DOHH2 (cell line): ENCODE results near the gene RALGPS2.

Source experiments
- H3F3A ChIP-seq: fragments of 200-600 bp; sonication (generic), shearing (Covaris generic); 2 replicates; pipeline ENCODE4 v1.6.0; 2016; ENCODE audit warnings: antibody characterized with exemption, mild to moderate bottlenecking; ENCODE audit not compliant: control insufficient read depth, insufficient read depth
- H3K27ac ChIP-seq: fragments of 200-600 bp; sonication (generic); 2 replicates; pipeline ENCODE4 v1.5.1; 2014; ENCODE audit warnings: low read depth, mild to moderate bottlenecking, low read length, moderate library complexity
- H3K27me3 ChIP-seq: fragments of 200-600 bp; sonication (generic); 2 replicates; pipeline ENCODE4 v1.6.1; 2014; ENCODE audit warnings: mild to moderate bottlenecking, low read length, mixed read lengths; ENCODE audit not compliant: control insufficient read depth
- H3K36me3 ChIP-seq: fragments of 200-600 bp; sonication (generic); 2 replicates; pipeline ENCODE4 v1.6.1; 2014; ENCODE audit warnings: mild to moderate bottlenecking, low read length, moderate library complexity, mixed read lengths; ENCODE audit not compliant: control insufficient read depth
- H3K4me1 ChIP-seq: fragments of 200-600 bp; sonication (generic); 2 replicates; pipeline ENCODE4 v1.6.1; 2014; ENCODE audit warnings: mild to moderate bottlenecking, low read length, mixed read lengths; ENCODE audit not compliant: control insufficient read depth
- H3K4me2 ChIP-seq: fragments of 200-600 bp; sonication (generic); 2 replicates; pipeline ENCODE4 v1.6.0; 2014; ENCODE audit warnings: mild to moderate bottlenecking, low read length, moderate library complexity
- H3K4me3 ChIP-seq: fragments of 200-600 bp; sonication (generic); 2 replicates; pipeline ENCODE4 v1.5.1; 2014; ENCODE audit warnings: mild to moderate bottlenecking, low read length, mixed read lengths
- H3K79me2 ChIP-seq: fragments of 200-600 bp; sonication (generic); 2 replicates; pipeline ENCODE4 v1.6.1; 2014; ENCODE audit warnings: mild to moderate bottlenecking, low read length, mixed read lengths; ENCODE audit not compliant: control insufficient read depth
- H3K9me2 ChIP-seq: fragments of 200-600 bp; sonication (generic); replicated peaks from 2 replicates; pipeline ENCODE4 v1.6.1; 2014; ENCODE audit warnings: mild to moderate bottlenecking, low read length, mixed read lengths; ENCODE audit not compliant: control insufficient read depth
- H3K9me3 ChIP-seq: fragments of 200-600 bp; sonication (generic); 2 replicates; pipeline ENCODE4 v1.6.1; 2014; ENCODE audit warnings: antibody characterized with exemption, low read length, mixed read lengths; ENCODE audit not compliant: control insufficient read depth, insufficient read depth
- H4K20me1 ChIP-seq: fragments of 200-600 bp; sonication (generic); 2 replicates; pipeline ENCODE4 v1.6.0; 2014; ENCODE audit warnings: low read depth, mild to moderate bottlenecking, antibody characterized with exemption, low read length, moderate library complexity; ENCODE audit not compliant: control insufficient read depth, insufficient read depth
- EZH2phosphoT487 ChIP-seq: fragments of 200-600 bp; sonication (generic); IDR thresholded peaks from 2 replicates; pipeline ENCODE4 v1.6.1; 2017; ENCODE audit warnings: borderline replicate concordance, mild to moderate bottlenecking, antibody characterized with exemption, low read length, moderate library complexity, mixed read lengths
- TF ChIP-seq, protein P1 (sequence below): fragments of 200-600 bp; sonication (generic); IDR thresholded peaks from one replicate; pipeline ENCODE4 v1.5.1; 2014; ENCODE audit warnings: antibody characterized with exemption, mild to moderate bottlenecking, low read depth, low read length; ENCODE audit not compliant: poor library complexity, severe bottlenecking

RALGPS2 gene

DNA sequence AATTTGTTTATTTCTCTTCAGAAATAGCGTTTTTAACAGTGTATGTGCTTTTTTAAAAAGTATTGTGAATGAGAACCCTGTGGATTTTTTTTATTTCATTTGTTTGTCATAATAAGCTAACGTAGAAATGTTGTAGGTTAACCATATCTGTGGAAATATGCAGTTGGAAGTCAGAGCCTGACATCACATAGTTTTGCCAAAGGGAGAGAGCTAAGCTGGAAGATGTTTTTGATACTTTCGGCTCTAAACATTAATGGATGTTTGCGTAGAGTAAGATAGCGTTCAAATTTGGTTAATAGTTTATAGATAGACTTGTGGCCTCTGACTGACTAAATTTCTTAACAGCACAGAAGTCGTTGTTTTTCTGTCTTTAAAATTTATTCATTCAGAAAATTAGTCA is 193.3 kb downstream of the RALGPS2 start:
- peaks cover 9% of the 10 kb centered on the region; the same call in 1 of the 2 replicates for H3K9me3 ChIP-seq

DNA sequence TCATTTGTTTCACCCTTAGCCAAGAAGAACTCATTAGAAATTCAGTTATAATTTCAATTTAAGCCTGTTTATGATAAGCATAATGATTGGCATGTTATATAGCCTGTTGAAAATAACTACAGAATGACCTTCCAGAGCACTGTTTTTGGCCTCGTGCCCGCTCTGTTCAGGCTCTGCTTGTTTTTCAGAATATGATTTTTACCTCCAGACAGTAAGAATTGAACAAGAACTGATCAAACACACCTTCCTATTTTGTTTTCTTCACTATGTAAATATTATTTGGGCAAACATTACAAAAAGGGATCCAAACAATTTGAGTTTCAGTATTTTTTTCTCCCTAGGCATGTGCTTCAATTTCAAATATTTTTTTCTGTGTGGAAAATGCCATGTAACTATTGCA is 193.9 kb downstream of the RALGPS2 start:
- no peaks in the 10 kb centered on the region for H3F3A ChIP-seq
- no peak overlapping the region for H3K4me3 ChIP-seq
- no peaks in the 10 kb centered on the region for H3K4me1 ChIP-seq
- no peaks in the 10 kb centered on the region for H3K79me2 ChIP-seq
- no peaks in the 10 kb centered on the region for H4K20me1 ChIP-seq
- no peaks in the 10 kb centered on the region for H3K27me3 ChIP-seq
- no peak overlapping the region for H3K27ac ChIP-seq
- peaks cover 93% of the 10 kb centered on the region for H3K36me3 ChIP-seq
- H3K9me3 ChIP-seq, result peaks cover 15% of the 10 kb centered on the region; the same call in 1 of the 2 replicates
- H3K9me2 ChIP-seq, result no peaks in the 10 kb centered on the region
- no peak overlapping the region for H3K4me2 ChIP-seq
- TF ChIP-seq EZH2phosphoT487, result no peak
- TF ChIP-seq, protein P1, sequence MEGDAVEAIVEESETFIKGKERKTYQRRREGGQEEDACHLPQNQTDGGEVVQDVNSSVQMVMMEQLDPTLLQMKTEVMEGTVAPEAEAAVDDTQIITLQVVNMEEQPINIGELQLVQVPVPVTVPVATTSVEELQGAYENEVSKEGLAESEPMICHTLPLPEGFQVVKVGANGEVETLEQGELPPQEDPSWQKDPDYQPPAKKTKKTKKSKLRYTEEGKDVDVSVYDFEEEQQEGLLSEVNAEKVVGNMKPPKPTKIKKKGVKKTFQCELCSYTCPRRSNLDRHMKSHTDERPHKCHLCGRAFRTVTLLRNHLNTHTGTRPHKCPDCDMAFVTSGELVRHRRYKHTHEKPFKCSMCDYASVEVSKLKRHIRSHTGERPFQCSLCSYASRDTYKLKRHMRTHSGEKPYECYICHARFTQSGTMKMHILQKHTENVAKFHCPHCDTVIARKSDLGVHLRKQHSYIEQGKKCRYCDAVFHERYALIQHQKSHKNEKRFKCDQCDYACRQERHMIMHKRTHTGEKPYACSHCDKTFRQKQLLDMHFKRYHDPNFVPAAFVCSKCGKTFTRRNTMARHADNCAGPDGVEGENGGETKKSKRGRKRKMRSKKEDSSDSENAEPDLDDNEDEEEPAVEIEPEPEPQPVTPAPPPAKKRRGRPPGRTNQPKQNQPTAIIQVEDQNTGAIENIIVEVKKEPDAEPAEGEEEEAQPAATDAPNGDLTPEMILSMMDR, result no peak

More for the DNA sequence above, 193.3 kb downstream of the RALGPS2 start:
- no peak overlapping the region for H3K27ac ChIP-seq
- no peaks in the 10 kb centered on the region for H3F3A ChIP-seq
- peaks cover 93% of the 10 kb centered on the region for H3K36me3 ChIP-seq
- H3K4me1 ChIP-seq, result no peaks in the 10 kb centered on the region
- no peak overlapping the region for H3K4me2 ChIP-seq
- no peak for TF ChIP-seq EZH2phosphoT487
- TF ChIP-seq, protein P1, result no peak
- H3K79me2 ChIP-seq, result no peaks in the 10 kb centered on the region
- no peaks in the 10 kb centered on the region for H4K20me1 ChIP-seq
- H3K27me3 ChIP-seq, result no peaks in the 10 kb centered on the region
- H3K4me3 ChIP-seq, result no peak overlapping the region
- H3K9me2 ChIP-seq, result no peaks in the 10 kb centered on the region

GRCh38 chr1:178919581-178919980 is 194.5 kb downstream of the RALGPS2 start:
- Histone ChIP-seq H3K4me1 (peaks cover 2% of the 10 kb centered on the region), H3F3A (peaks cover 1% of the 10 kb centered on the region; the same call in 1 of the 2 replicates), H3K27me3 (no peaks in the 10 kb centered on the region), H3K4me3 (no peak overlapping the region), H3K27ac (no peak overlapping the region), H3K79me2 (no peaks in the 10 kb centered on the region), H3K9me3 (peaks cover 21% of the 10 kb centered on the region; the same call in 1 of the 2 replicates), H3K36me3 (peaks cover 93% of the 10 kb centered on the region), H3K4me2 (no peak overlapping the region), H3K9me2 (no peaks in the 10 kb centered on the region), H4K20me1 (no peaks in the 10 kb centered on the region)
- TF ChIP-seq, protein P1, result no peak
- TF ChIP-seq EZH2phosphoT487, result no peak
